Neuron (in vitro differentiated cells): ENCODE results near the gene LRRK1.

Experiments
- H2AFZ ChIP-seq: one replicate; pipeline ENCODE4 v1.6.1; 2013; ENCODE audit warnings: low read depth, mild to moderate bottlenecking, inconsistent platforms, low read length, moderate library complexity
- H3K27me3 ChIP-seq: one replicate; pipeline ENCODE4 v1.6.1; 2013; ENCODE audit warnings: low read length; ENCODE audit not compliant: insufficient read depth
- H3K36me3 ChIP-seq: one replicate; pipeline ENCODE4 v1.6.1; 2013; ENCODE audit warnings: low read length; ENCODE audit not compliant: insufficient read depth
- H3K4me1 ChIP-seq: one replicate; pipeline ENCODE4 v1.6.1; 2013; ENCODE audit warnings: low read length; ENCODE audit not compliant: insufficient read depth
- H3K4me3 ChIP-seq: 2 replicates; pipeline ENCODE4 v1.5.1; 2013; ENCODE audit warnings: mild to moderate bottlenecking, low read length, moderate library complexity
- H3K9me3 ChIP-seq: one replicate; pipeline ENCODE4 v1.6.1; 2013; ENCODE audit warnings: low read length

The LRRK1 gene

GRCh38 chr15:100909989-100910955 lies 8.9 kb upstream of the LRRK1 start:
- Histone ChIP-seq H3K4me3 (no peak overlapping the region), H3K4me1 (no peaks in the 10 kb centered on the region), H2AFZ (no peak overlapping the region), H3K36me3 (no peaks in the 10 kb centered on the region), H3K9me3 (no peaks in the 10 kb centered on the region), H3K27me3 (peaks cover 6% of the 10 kb centered on the region)

- Histone ChIP-seq H2AFZ (no peak overlapping the region), H3K4me3 (no peak overlapping the region), H3K4me1 (no peaks in the 10 kb centered on the region), H3K9me3 (no peaks in the 10 kb centered on the region), H3K36me3 (no peaks in the 10 kb centered on the region), H3K27me3 (peaks cover 13% of the 10 kb centered on the region)
These were observed 8.1 kb upstream of the LRRK1 start for GRCh38 chr15:100911086-100911485.

GRCh38 chr15:100913961-100914360 lies 5.2 kb upstream of the LRRK1 start:
- Histone ChIP-seq H3K27me3 (peaks cover 39% of the 10 kb centered on the region), H2AFZ (no peak overlapping the region), H3K4me3 (no peak overlapping the region), H3K4me1 (no peaks in the 10 kb centered on the region), H3K9me3 (no peaks in the 10 kb centered on the region), H3K36me3 (no peaks in the 10 kb centered on the region)

GRCh38 chr15:100914876-100915275 lies 4.3 kb upstream of the LRRK1 start:
- Histone ChIP-seq H3K9me3 (no peaks in the 10 kb centered on the region), H2AFZ (no peak overlapping the region), H3K36me3 (no peaks in the 10 kb centered on the region), H3K27me3 (peaks cover 45% of the 10 kb centered on the region), H3K4me3 (no peak overlapping the region), H3K4me1 (no peaks in the 10 kb centered on the region)

DNA sequence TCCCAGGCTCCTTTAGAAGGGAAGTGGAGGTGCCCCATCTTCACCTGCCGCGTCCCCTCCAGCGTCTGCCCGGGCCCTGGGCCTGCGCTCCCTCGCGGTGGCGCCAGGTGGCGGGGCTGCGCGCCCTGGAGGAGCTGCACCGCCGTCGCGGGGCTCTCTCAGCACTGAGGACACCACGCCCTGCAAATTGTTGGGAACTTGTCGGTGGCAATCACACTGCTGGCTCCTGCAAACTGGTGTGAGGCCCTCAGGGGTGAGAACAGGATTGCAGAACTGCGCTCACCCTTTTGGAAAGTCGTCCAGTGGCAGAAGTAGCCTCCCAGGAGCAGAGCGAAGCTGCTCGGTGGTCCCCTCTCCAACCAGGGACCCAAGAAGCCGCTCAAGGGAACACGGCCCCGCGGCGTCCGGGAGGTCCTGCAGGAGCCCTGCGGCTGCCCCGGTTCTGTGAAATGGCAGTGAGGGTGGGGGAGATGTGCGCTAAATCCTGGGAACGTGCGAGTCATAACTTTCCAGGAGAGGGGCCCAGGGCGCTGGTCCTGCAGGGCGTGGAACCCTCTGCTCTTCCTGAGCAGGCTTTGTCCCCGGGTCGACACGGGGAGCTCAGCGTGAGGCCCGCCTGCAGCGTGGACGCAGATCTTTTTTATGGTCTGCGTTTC lies 995 bp upstream of the LRRK1 start:
- no peaks in the 10 kb centered on the region for H3K4me1 ChIP-seq
- no peaks in the 10 kb centered on the region for H3K36me3 ChIP-seq
- peaks cover 72% of the 10 kb centered on the region for H3K27me3 ChIP-seq
- H3K4me3 ChIP-seq, result no peak overlapping the region
- H2AFZ ChIP-seq, result no peak overlapping the region
- no peaks in the 10 kb centered on the region for H3K9me3 ChIP-seq

DNA sequence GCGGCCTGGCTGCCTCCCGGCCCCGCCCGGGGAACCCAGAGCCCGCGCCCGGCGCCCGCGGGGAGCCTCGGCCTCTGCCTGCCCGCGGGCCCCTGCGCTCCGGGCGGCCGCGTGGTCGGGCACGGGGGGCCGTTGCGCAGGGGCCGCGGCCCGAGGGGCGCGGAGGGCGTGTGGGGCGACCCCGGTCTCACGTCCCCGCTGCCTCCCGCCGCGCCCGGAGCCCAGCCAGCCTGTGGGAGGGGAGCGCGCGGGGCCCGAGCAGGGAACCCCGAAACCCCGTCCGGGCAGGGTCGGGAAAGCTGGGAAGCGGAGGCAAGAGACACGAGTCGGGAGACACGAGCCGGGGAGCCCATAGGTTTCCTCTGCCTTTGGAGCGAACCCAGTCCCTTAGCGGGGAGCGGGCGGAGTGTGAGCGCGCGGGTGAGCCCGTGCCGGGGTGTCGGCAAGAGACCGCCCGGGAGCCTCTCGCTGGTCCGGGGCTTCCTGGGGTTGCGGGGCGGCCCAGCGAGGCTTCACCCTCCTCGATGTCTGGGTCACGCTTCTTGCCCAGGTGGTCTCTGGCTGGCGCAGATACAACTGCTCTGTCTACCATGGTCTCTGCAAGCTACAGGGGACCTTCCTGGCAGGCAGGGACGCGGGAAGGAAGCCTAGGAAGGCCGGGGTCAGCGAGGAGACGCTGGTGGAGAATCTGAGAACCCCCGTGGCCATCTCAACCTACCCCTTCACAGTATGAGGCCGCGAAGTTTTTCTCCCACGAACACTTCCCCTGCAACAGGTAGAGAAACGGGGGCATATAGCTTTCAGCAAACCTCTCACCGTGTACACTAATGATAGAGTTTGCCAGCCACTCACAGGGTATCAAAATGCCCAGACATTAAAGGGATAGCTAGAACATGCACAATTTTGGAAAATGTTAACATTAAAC lies 586 bp downstream of the LRRK1 start:
- peaks cover 77% of the 10 kb centered on the region for H3K27me3 ChIP-seq

GRCh38 chr15:100920516-100921135 lies 1.5 kb downstream of the LRRK1 start:
- Histone ChIP-seq H3K27me3 (peaks cover 69% of the 10 kb centered on the region), H3K9me3 (no peaks in the 10 kb centered on the region), H3K4me3 (no peak overlapping the region), H3K36me3 (no peaks in the 10 kb centered on the region), H3K4me1 (no peaks in the 10 kb centered on the region), H2AFZ (no peak overlapping the region)

More for the DNA sequence above, 586 bp downstream of the LRRK1 start:
- H3K4me3 ChIP-seq, result no peak overlapping the region
- H3K4me1 ChIP-seq, result no peaks in the 10 kb centered on the region
- H2AFZ ChIP-seq, result no peak overlapping the region
- H3K36me3 ChIP-seq, result no peaks in the 10 kb centered on the region
- H3K9me3 ChIP-seq, result no peaks in the 10 kb centered on the region

GRCh38 chr15:100922192-100923040 lies 3.3 kb downstream of the LRRK1 start:
- Histone ChIP-seq H3K27me3 (peaks cover 55% of the 10 kb centered on the region), H2AFZ (no peak overlapping the region)

GRCh38 chr15:100923076-100923475 lies 3.9 kb downstream of the LRRK1 start:
- Histone ChIP-seq H3K4me3 (no peak overlapping the region), H3K4me1 (no peaks in the 10 kb centered on the region), H3K36me3 (no peaks in the 10 kb centered on the region), H3K27me3 (peaks cover 48% of the 10 kb centered on the region), H3K9me3 (no peaks in the 10 kb centered on the region), H2AFZ (no peak overlapping the region)

More at GRCh38 chr15:100922192-100923040, 3.3 kb downstream of the LRRK1 start:
- Histone ChIP-seq H3K36me3 (no peaks in the 10 kb centered on the region), H3K9me3 (no peaks in the 10 kb centered on the region), H3K4me3 (no peak overlapping the region), H3K4me1 (no peaks in the 10 kb centered on the region)

DNA sequence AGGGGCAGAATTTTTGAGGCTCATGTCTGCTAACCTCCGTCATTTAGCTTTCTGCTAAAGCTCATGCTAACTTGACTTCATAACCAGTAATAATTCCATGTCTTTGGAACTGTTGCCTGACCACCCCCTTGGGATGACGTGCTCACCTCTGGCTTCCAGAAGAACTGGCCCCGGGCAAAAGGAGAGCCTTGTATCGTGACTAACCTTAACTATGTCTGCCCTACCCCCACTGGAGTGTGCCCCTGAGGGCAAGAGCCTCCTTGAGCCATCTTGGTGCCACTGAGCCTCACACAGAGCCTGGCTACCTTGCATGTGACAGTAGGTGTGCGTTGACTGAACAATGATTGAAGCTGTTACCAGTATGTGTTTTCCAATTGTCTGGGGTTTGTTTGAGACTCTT lies 4.7 kb downstream of the LRRK1 start:
- Histone ChIP-seq H2AFZ (no peak overlapping the region), H3K9me3 (no peaks in the 10 kb centered on the region), H3K4me1 (no peaks in the 10 kb centered on the region), H3K27me3 (peaks cover 40% of the 10 kb centered on the region), H3K4me3 (no peak overlapping the region), H3K36me3 (no peaks in the 10 kb centered on the region)

- H3K4me1 ChIP-seq, result no peaks in the 10 kb centered on the region
- H3K4me3 ChIP-seq, result no peak overlapping the region
- no peak overlapping the region for H2AFZ ChIP-seq
- peaks cover 39% of the 10 kb centered on the region for H3K27me3 ChIP-seq
- no peaks in the 10 kb centered on the region for H3K9me3 ChIP-seq
- H3K36me3 ChIP-seq, result no peaks in the 10 kb centered on the region
These were observed 5.3 kb downstream of the LRRK1 start for GRCh38 chr15:100924436-100924835.

DNA sequence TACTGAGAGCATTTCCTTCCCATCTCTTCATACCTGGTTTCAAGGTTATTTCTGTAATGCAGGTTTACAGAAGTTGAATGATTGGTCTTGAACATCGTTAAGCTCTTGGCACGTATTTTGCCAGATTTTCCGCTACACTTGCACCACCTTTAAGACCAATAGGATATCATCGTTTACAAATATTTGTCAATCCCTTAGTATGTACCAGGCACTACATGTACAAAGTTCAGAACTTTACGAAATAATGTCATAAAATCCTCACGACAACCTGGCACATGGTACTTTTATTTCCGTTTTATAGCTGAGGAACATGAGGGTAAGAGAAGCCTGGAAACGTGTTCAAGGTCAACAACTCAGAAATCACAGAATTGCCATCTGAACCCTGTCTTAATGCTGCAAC lies 6.3 kb downstream of the LRRK1 start:
- H3K36me3 ChIP-seq, result no peaks in the 10 kb centered on the region
- H3K4me3 ChIP-seq, result no peak overlapping the region
- H2AFZ ChIP-seq, result no peak overlapping the region
- H3K27me3 ChIP-seq, result peaks cover 29% of the 10 kb centered on the region
- H3K4me1 ChIP-seq, result no peaks in the 10 kb centered on the region
- H3K9me3 ChIP-seq, result no peaks in the 10 kb centered on the region
